HG02885 (cell line): ENCODE data around the gene C6orf132.
A peak's percentile ranks its signal among the peaks of the same experiment; 100 is the strongest.

Experiments
- ATAC-seq: cut with Tn5 transposase; IDR thresholded peaks from one replicate; pipeline ENCODE4 v1.9.1; 2021; ENCODE audit warnings: mild to moderate bottlenecking; ENCODE audit not compliant: unreplicated experiment, poor library complexity

C6orf132 gene

DNA sequence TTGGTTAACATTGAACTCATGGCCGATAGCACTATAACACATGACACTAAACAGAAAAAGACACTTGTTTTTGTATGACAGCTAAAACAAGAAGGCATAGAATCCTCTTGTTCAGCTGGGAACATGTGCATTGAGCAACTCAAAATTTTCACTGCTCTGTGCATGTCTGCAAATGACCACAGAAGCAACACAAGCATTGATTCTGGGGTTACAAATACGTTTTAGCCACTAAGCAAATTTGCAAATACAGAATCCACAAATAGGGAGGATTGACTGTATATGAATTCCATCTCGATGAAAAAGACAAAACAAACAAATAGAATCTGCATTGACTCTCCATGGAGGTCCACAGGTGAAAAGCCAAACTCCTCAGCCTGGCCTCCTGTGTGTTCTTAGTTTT lies 31.7 kb downstream of the C6orf132 start:
- no peak for ATAC-seq

GRCh38 chr6:42108071-42108470 lies 34.3 kb downstream of the C6orf132 start:
- no peak for ATAC-seq

DNA sequence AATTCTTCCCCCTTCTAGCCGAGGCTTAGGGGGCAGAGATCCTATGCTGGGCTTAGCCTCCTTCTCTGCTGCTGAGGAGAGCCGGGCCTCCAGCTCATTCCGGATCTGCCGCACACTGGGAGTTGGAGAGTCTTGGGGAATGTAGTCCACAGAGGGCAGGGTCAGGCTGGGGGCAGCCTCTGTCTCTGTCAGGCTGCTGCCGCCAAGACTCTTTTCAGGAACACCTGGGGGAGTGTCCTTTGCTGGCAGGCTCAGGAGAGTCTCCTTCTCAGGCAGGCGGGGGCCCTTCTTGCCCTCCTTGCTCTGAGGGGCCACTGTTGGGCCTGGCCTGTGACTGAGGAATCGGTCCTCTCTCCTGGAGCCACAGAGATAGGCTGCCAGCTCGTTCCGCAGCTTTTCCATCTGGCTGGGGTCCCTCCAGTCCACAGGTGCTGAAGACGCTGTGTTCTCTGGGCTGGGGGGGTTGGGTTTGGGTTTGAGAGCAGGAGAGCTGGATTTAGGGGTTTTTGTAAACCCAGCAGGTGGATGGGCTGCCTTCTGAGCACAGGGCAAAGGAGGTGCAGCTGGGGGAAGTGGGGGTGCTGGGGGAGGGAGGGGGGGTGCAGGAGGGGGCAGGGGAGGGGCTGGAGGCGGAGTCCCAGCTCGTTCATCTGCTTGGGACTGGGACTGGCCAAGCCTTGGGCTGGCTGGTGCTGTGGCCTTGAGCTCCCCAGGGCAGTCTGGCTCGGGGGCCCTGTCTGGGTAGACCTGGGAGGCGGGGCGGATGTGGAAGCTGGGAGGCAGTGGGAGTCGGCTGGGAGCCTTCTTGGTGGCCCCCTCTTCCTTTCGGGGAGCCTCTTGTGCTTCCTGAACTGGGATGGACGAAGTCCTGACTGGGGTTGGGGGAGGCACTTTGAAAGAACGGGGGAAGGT lies 36.1 kb downstream of the C6orf132 start:
- ATAC-seq = no peak

DNA sequence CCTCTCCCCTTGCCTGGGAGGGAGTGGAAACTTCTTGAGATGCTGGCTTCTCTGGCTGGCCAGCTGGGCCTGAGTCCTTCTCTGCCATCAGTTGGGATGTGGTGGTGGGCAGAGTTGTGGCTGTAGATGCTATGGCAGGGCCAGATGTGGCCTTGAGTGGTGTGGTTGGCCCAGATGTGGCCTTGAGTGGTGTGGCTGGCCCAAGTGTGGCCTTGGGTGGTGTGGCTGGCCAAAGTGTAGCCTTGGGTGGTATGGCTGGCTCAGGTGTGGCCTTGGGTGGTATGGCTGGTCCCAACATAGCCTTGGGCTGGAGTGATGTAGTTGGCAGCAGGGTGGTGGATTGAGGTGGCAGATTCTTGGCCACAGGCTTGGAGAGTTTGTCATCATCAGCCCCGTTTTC lies 36.7 kb downstream of the C6orf132 start:
- ATAC-seq = no peak

DNA sequence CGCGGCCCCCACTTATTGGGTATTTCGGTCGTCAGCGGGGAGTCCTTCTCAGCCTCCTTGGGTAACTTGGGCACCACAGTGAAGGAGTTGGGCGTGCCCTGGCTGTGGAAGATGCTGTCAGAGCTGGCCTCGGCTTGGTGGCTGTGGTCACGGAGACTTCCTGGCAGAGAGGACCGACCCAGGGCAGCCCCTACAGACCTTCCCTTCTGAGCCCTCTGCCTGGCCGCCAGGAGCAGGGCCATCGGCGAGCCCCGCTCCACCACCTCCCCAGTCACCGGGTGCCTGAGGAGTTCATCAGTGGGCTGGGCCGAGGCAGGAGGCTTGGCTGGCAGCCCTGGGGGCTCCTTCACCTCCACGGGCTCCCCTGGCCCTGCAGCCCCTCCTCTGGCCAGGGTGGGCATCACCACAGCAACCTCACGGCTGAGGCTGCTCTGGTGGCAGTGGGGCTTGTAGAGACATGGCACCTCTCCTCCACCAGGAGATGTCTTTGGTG lies 37.2 kb downstream of the C6orf132 start:
- ATAC-seq = no peak

DNA sequence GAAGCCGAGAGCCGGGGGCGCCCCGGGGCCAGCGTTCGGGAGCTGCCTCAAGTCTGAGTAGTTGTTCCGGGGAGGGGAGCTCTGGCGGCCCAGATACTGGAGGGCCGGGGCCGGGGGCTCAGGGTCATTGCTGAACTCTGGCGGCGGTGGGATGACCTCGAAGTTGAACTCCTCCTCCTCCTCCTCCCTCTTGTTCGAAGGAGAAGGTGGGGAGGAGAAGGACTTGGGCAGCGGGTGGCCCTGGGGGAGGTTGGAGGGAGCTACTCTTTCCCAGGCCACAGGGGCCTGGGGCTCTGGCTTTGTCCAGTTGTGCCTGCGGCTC lies 37.7 kb downstream of the C6orf132 start:
- peak; percentile 18 for ATAC-seq

DNA sequence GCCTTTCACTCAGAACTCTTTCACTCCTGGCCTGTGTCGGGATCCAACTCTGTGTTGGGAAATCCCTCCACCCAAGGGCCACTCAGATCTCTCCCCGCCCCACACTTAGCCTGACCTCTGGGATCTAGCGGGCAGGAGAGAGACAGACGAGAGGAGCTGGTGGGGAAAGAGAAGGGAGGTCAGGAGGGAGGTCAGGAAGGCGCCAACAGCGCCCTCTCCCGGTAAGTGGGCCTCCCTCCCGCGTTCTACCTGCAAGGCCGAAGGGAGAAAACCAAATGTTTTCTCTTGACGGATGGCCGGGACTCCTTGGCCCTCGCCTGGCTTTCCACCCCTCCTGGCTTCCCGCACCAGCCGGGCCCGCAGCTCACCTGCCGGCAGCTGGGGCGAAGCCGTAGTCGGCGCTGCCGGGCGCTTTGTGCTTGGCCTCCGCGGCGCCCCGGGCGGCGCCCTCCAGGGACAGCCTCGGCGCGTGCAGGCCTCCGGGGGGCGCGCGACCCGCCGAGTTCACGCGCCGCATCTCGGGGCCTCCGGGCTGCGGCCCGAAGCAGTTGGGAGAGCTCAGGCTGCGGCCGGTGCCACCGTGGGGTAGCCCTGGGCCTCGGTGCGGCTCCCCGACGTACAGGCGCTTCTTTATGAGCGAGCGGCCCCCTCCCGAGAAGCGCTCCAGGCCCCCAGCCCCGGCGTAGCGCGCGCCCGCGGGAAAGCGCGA lies 38.2 kb downstream of the C6orf132 start:
- peak; percentile 74 for ATAC-seq

GRCh38 chr6:42103753-42104094 lies 38.7 kb downstream of the C6orf132 start:
- no peak for ATAC-seq

DNA sequence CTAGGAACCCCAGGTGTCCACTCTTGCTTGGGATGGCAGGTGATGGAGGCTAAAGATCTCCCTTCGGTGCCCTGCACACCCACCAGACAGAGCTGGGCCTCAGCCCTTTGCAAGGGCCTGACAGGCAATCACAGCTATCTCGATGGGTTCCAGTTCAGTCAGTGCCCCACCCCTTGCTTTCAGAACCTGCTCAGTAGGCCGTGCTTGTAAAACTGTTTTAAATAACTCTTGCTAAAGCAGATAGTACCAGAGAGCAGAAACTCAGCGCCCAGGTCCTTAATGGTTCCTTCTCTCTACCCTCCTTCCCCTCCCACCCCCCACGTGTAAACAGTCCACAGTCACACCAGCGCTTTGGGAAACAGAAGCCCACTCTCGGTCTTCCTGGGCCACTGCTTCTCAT lies 39.2 kb downstream of the C6orf132 start:
- ATAC-seq = no peak

GRCh38 chr6:42101186-42101657 lies 41.2 kb downstream of the C6orf132 start:
- no peak for ATAC-seq

- no peak for ATAC-seq
Observed at GRCh38 chr6:42100029-42100901, 42.2 kb downstream of the C6orf132 start.

- ATAC-seq = no peak
Observed at GRCh38 chr6:42099340-42100028, 42.9 kb downstream of the C6orf132 start.

DNA sequence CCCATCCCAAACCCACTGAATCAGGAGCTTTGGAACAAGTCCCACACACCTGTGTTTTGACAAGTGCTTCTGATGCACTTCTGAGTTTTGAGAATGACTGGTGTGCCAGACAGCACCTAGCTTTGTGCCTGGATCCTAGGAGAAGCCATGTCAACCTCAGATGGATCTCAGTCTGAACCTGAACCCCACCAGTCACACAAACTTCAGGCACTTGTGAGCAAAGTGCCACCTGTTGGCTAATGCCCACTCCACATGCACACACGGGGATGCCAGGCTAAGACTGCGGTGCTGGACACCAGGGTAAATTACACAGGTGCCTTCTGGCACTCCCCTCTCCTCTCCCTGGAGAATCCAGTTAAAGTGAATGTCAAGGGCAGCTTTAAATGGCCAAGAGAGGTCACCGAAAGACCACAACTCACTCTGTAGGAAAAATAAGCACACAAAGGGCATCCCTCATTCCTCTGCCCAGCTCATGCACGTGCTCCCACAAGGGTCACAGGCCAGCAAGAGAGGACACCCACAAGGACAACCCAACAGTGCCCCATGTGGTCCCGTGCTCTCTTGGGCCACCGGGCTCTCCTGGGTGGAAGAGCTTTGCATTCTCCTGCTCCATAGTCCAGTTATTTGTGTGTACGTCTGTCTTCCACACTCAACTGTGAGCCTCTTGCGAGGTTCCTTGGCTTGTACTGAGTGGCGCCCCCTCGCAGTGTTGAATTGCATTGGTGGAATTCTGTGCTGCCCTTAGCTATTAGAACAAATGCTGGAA lies 46.5 kb downstream of the C6orf132 start:
- ATAC-seq = no peak

- ATAC-seq = no peak
Observed at GRCh38 chr6:42095094-42095493, 47.3 kb downstream of the C6orf132 start.

DNA sequence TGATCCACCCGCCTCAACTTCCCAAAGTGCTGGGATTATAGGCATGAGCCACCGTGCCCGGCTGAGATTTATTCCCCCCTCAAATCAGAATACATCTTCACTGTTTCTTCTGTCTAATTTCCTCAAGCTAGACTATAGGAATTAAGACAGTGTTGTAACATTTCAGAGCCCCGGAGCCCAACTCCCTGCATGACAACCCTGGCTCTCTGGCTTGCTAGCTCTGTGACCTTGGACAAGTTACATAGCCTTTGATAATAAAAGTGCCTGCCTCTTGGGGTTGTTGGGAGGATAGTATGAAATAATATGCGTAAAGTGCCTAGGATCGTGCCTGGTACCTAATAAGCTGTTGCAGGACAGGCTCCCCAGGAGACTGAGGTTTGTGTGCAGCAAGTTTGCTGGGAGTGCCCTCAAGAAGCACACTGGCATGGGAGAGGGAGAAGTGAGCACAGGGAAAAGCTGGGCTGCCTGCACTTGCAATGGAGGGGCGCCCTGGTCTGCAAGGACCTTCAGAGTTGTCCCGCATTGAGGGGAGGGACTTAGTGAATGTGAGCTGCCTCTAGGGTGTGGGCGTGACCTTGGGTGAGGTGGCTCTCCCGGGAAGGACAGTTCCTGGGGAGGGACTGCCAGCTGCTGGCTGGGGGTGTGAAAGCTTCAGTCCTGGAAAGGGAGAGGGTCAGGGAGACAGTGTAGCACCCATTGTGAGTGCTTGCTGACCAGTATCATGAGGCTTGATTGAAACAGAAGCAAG lies 48.7 kb downstream of the C6orf132 start:
- no peak for ATAC-seq

DNA sequence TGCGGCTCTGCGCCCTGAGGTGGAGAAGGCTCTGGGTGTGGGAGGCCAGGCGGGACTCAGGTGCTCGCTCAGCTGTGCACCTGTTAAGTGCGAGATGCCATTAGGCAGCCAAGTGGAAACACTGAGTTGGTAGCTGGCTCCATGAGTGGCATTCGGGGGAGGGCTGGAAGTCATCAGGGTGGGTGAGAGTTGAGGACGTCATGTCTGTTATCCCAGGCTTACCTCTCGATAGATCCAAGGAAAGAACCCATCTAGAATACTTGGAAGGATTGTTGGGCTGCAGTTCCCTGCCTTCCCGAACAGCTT lies 50.7 kb downstream of the C6orf132 start:
- ATAC-seq = no peak

DNA sequence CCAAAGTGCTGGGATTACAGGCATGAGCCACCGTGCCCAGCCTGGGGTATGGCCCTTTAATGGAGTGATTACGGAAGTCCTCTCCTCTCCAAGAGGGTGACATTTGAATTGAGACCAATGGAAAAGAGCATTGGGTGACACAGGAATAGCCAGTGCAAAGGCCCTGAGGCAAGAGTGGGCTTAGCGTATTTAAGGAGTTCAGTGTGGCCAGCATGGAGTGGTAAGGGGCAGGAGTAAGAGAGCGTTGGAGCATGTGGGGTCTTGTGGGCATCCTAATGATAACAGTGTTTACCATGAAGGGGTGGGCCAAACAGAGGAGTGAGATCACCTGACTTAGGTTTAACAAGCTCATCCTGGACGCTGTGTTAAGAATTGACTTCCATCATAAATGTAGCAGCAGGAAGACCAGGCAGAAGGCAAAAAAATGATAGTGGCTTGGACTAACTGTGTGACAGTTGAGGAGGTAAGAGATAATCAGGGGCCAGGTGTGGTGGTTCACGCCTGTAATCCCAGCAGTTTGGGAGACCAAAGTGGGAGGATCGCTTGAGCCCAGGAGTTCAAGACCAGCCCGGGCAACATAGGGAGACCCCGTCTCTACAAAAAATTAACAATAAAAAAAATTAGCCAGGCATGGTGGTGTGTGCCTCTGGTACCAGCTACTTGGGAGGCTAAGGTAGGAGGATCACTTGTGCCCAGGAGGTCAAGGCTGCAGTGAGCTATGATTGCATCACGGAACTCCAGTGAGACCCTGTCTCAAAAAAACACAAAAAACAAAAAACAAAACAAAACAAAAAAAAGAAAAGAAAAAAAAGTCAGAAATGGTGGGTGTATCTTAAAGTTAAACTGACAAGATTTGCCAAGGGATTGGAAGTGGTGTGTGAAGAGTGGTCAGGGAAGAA lies 51.4 kb downstream of the C6orf132 start:
- ATAC-seq = no peak

- ATAC-seq = no peak
Observed at GRCh38 chr6:42088101-42088591, 54.3 kb downstream of the C6orf132 start.
